Upper lobe of left lung (tissue), 4 donors: ENCODE measurements around the gene UVSSA.

Source experiments
- EP300 ChIP-seq, 4 donors: sonication (generic); formaldehyde crosslinking; IDR thresholded peaks; one replicate each; pipeline ENCODE4 v1.5.1; 2017; ENCODE audit warnings: antibody characterized with exemption in 4 of 4, control low read depth in 2 of 4
- POLR2A ChIP-seq, 4 donors: fragments of 450-650 bp; IDR thresholded peaks; one replicate each; pipeline ENCODE4 v1.5.1; 2016 to 2017; ENCODE audit warnings: antibody characterized with exemption in 4 of 4, mild to moderate bottlenecking in 2 of 4

DNA sequence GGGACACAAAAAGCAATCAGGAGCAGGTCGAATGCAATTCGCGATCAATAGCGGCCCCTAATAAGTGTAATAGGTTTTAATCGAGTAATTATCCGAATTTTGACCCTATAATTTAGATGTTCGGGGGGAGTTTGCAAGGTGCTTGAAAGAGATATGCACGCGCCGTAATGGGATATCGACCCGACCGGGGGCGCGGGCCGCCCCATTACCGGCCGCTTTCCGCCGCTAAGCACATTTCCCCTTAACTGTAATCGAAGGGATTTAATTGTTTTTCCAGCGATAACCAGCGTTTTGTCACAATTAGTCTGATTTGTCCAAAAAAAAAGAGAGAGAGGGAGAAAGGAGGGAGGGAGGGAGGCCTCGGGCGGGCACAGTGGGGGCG is 58.2 kb downstream of the UVSSA start:
- TF ChIP-seq POLR2A (IDR thresholded peaks at IDR 0.05) (no peak), EP300 (IDR thresholded peaks at IDR 0.05) (no peak)
